Lower lobe of right lung (tissue), 2 donors: ENCODE results near the gene SAYSD1. TPM values are rescaled to one million over a fixed set of nuclear protein-coding genes. Genes with fewer than 3 reads are reported as not detected.
A peak's percentile ranks its signal among the peaks of the same experiment; 100 is the strongest.
"Not testable (repeated sequence)": the region's sequence is repeated elsewhere in the genome, so short reads cannot be mapped to it uniquely, and the experiment has no call there.

Source experiments
- ATAC-seq, 2 donors: fragments of 200-7000 bp; cut with Tn5 transposase; one replicate each; pipeline ENCODE4 v1.9.1; 2020 to 2022; ENCODE audit warnings: mild to moderate bottlenecking in 2 of 2, moderate library complexity in 2 of 2
- DNase-seq: peaks from one replicate; pipeline ENCODE4 v3.0.0-alpha.2; 2020
- H3K27ac ChIP-seq: fragments of 200-600 bp; one replicate; pipeline ENCODE4 v1.8.0; 2022
- H3K27me3 ChIP-seq: fragments of 200-600 bp; one replicate; pipeline ENCODE4 v1.8.0; 2022; ENCODE audit warnings: low read depth
- H3K36me3 ChIP-seq: fragments of 200-600 bp; one replicate; pipeline ENCODE4 v1.8.0; 2022; ENCODE audit warnings: mild to moderate bottlenecking
- H3K4me1 ChIP-seq: fragments of 200-600 bp; one replicate; pipeline ENCODE4 v1.8.0; 2022
- H3K4me3 ChIP-seq: fragments of 200-600 bp; one replicate; pipeline ENCODE4 v1.8.0; 2022; ENCODE audit warnings: mild to moderate bottlenecking
- H3K9me3 ChIP-seq: fragments of 200-600 bp; one replicate; pipeline ENCODE4 v1.8.0; 2022
- CTCF ChIP-seq: fragments of 200-600 bp; IDR thresholded peaks from one replicate; pipeline ENCODE4 v1.8.0; 2022; ENCODE audit warnings: antibody characterized with exemption, mild to moderate bottlenecking
- intact Hi-C: fragments of 100-400 bp; cut with DNase I; formaldehyde crosslinking; loops from one replicate; pipeline ENCODE4 v1.11.0; 2022
- total RNA-seq: library from RNA; stranded (reverse); fragmentation: NEBNext Ultra II Directional; extraction: Animal tissue kit (Norgen Biotek cat#: 25700); gene quantifications from one replicate; pipeline ENCODE4 v1.2.1, GENCODE V29; 2021
- donor health status: DM: no; HTN: yes; CAD: no; lungs with severe emphysema.

Gene SAYSD1
- total RNA-seq, 1 donor from 2014 or later = 15.5 TPM

- ATAC-seq (peak in 1 of 2 donors; percentile 61), DNase-seq (no peak)
- Histone ChIP-seq H3K4me1 (no peaks in the 10 kb centered on the region), H3K27me3 (no peaks in the 10 kb centered on the region), H3K27ac (no peak overlapping the region), H3K4me3 (no peak overlapping the region), H3K36me3 (no peaks in the 10 kb centered on the region), H3K9me3 (no peaks in the 10 kb centered on the region)
- TF ChIP-seq CTCF = no peak
- intact Hi-C loops = no loop called here
These were observed 22.3 kb upstream of the SAYSD1 start for GRCh38 chr6:39137245-39137644.

- H3K36me3 ChIP-seq, H3K4me1 ChIP-seq, H3K9me3 ChIP-seq, DNase-seq, H3K4me3 ChIP-seq, intact Hi-C loops, H3K27ac ChIP-seq, H3K27me3 ChIP-seq, ATAC-seq: not testable (repeated sequence)
These were observed 21.2 kb upstream of the SAYSD1 start for GRCh38 chr6:39136207-39136606.

GRCh38 chr6:39134761-39135160, 19.8 kb upstream of the SAYSD1 start:
- ATAC-seq, DNase-seq, H3K4me1 ChIP-seq, H3K27ac ChIP-seq, intact Hi-C loops, H3K9me3 ChIP-seq, H3K27me3 ChIP-seq, H3K36me3 ChIP-seq, H3K4me3 ChIP-seq: not testable (repeated sequence)

- Histone ChIP-seq H3K27ac (no peak overlapping the region), H3K27me3 (no peaks in the 10 kb centered on the region), H3K9me3 (no peaks in the 10 kb centered on the region), H3K36me3 (no peaks in the 10 kb centered on the region), H3K4me1 (no peaks in the 10 kb centered on the region), H3K4me3 (no peak overlapping the region)
- intact Hi-C loops = no loop called here
- TF ChIP-seq CTCF = no peak
- no peak for DNase-seq
- ATAC-seq = no peak
These were observed 15.7 kb upstream of the SAYSD1 start for GRCh38 chr6:39130691-39131090.

- H3K4me1 ChIP-seq = no peaks in the 10 kb centered on the region
- DNase-seq = no peak
- intact Hi-C loops = no loop called here
- no peak overlapping the region for H3K27ac ChIP-seq
- no peaks in the 10 kb centered on the region for H3K36me3 ChIP-seq
- H3K9me3 ChIP-seq = no peaks in the 10 kb centered on the region
- no peak for ATAC-seq
- no peak overlapping the region for H3K4me3 ChIP-seq
- no peaks in the 10 kb centered on the region for H3K27me3 ChIP-seq
- no peak for TF ChIP-seq CTCF
These were observed 13.8 kb upstream of the SAYSD1 start for GRCh38 chr6:39128832-39129231.

- H3K4me3 ChIP-seq = no peak overlapping the region
- H3K27me3 ChIP-seq = no peaks in the 10 kb centered on the region
- H3K27ac ChIP-seq = no peak overlapping the region
- TF ChIP-seq CTCF = no peak
- no peak for ATAC-seq
- DNase-seq = no peak
- no peaks in the 10 kb centered on the region for H3K4me1 ChIP-seq
- no peaks in the 10 kb centered on the region for H3K9me3 ChIP-seq
- intact Hi-C loops = no loop called here
- no peaks in the 10 kb centered on the region for H3K36me3 ChIP-seq
These were observed 13.1 kb upstream of the SAYSD1 start for GRCh38 chr6:39128106-39128505.

- intact Hi-C loops = no loop called here
- Histone ChIP-seq H3K9me3 (no peaks in the 10 kb centered on the region), H3K4me1 (no peaks in the 10 kb centered on the region), H3K4me3 (no peak overlapping the region), H3K27me3 (no peaks in the 10 kb centered on the region), H3K27ac (no peak overlapping the region), H3K36me3 (no peaks in the 10 kb centered on the region)
- no peak for DNase-seq
- ATAC-seq = no peak
- TF ChIP-seq CTCF = no peak
These were observed 9.1 kb upstream of the SAYSD1 start for GRCh38 chr6:39124114-39124513.
